Fibroblast of skin of scalp (primary cell): ENCODE data around the gene MACROD2.
"Not testable (repeated sequence)": the region's sequence is repeated elsewhere in the genome, so short reads cannot be mapped to it uniquely, and the experiment has no call there.

ENCODE experiments used
- DNase-seq: peaks from one replicate; pipeline ENCODE4 v3.0.0-alpha.2; 2013

Gene MACROD2

DNA sequence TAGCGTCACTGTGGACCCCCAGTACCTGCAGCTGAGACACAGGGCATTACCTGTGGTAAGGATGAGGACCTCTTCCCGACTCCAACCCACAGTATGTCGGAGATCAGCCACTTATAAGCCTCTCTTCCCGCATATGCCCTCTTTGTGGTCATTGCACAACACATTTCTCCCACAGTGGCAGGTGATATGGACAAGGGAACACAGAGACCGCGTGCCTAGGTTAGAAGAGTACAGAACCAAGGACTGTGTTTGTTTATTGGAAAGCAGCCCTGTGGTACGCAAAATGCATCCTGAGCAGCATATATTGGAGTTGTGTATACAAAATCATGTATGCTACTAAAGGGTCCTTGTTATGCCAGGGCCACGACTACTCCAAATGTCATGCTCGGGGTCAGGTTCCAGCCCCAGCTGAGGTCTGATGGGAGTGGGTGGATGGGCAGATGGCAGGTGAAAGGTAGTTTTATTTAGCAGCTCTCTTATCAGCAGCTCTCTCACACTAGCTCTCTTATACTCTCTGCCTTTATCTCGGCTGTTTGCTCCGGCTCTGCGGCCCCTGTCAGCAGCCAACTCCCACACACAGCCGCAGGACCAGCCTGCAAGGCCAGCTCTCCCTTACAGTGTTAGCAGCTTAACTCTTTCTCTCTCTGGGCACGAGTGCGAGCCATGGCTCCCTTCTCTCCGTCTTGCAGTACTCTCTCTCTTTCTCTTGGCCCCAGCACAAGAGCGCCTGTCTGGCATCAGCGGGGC is 2009.0 kb downstream of the MACROD2 start:
- no peak for DNase-seq

DNA sequence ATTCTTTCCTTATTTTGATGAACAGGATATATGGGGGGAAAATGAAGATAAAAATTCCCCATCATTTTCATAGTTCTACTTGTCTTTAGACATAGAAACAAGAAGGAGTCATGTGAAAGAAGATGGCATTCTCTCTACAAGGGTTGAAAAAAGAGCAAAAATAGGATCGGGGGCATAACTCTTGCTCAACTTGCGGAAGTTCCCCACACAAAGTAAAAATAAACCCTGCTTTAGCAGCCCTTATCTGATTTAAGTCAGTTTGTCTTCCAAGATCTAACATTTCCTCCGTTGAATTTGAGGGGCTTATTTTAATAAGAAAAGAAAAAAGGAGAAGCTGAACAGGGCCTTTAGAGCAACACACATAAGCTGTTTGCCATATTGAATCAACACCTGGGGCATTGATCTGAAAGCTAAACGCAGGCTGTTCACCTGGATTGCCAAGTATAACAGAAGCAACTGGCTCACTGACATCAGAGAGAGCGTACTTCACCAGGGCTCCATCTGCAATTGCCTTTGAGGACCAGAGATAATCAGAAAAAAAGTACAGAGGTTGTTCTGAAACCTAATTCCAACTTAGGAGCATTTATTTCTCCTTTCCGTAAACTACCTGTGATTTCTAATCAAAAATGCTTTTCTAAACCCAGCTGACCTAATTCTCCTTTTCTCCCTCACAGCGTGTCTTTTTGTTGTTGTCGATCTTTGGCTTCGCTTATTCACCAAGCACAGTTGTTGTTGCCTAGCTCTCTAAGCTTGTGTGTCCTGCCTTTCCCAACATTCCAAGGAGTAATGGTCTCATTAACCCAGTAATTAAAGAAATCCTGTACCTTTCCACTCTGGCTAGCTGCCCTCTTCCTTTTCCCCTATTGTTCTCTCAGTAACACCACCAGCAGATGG is 2010.0 kb downstream of the MACROD2 start:
- no peak for DNase-seq

- DNase-seq, result no peak
These were observed 2010.7 kb downstream of the MACROD2 start for GRCh38 chr20:16005915-16006493.

DNA sequence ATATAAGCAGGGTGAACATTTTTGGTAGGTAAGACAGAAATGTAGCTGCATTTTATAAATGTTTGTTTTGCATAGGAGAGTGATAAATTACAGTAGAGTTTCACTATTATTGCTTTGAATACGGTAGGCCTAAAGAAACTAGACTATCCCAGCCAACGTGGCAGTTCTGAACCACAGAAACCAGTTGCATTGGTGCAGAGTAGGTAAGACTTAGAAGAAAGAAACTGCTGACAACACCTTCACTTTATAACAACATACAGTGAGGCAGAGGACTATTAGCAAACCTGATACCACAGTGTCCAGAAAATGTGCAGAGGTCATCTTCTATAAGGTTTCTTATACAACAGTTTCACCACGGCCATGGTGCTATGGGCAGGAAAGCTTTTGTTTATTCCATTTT is 2011.8 kb downstream of the MACROD2 start:
- DNase-seq, result no peak

DNA sequence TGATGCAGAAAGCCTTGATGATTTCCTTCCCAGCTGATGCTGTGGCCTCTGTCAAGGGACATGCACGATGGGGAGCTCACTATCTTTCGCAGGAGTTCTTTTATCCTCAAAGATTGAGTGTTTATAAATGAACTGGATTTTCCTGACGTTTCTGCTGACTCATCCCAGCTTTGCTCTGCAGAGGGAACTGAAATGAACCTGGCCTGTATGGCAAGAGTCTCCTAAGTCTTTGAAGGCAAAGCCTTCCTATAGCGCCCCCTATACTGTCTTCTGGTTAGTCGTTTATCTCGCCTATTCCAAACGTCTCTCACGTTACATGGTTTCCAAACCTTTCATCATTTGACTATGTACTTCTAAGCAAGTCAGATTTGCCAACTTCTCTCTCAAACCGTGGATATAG is 2012.6 kb downstream of the MACROD2 start:
- DNase-seq, result no peak

DNA sequence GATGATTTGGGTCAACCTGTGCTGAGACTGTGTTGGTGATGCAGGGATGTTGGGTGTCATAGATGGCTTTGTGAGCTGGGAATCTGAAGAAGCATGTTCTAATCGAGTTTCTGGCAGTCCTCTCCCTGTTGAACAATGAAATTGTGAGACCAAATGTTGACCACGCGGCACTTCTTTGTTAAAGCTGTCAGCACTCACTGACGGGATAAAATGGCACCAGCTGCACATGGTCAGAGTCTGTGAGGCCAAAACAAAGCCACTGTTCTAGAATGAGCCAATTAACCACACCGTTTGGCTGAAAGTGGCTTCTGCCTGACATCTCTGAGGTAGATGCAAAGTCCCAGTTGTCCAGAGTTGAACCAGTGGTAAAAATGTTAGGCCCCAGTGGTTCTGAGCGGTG is 2015.7 kb downstream of the MACROD2 start:
- DNase-seq, result no peak

DNA sequence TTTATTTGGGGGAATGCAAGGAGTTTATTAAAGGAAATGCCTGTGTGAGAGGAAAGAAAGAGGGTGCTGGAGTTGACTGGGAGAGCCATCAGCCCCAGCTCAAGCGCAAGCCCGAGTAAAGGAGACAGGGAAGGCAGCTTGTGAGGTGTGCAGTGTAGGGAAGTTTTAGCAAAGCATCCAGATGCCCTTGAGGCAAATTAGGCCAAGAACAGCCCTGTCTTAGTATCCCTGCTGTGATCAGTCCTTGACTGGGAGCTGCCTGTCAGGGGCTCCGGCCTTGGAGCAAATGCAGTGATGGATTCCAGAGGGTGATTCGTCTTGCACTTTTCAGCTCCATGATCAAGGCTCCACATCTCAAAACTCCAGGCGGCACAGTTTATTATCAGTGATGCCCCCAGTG is 2016.2 kb downstream of the MACROD2 start:
- DNase-seq, result no peak

DNA sequence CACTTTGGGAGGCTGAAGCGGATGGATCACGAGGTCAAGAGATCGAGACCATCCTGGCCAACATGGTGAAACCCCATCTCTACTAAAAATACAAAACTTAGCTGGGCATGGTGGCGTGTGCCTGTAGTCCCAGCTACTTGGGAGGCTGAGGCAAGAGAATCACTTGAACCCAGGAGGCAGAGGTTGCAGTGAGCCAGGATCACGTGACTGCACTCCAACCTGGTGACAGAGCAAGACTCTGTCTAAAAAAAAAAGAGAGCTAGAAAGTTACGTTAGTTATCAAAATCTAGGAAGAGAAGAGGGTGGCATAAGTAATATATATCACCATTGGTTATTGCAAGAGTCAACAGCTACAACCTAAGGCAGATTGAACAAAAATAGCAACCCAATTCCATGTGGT is 2017.6 kb downstream of the MACROD2 start:
- DNase-seq, result not testable (repeated sequence)

- no peak for DNase-seq
These were observed 2018.3 kb downstream of the MACROD2 start for GRCh38 chr20:16013631-16014030.

GRCh38 chr20:16014436-16014835 is 2019.1 kb downstream of the MACROD2 start:
- DNase-seq, result no peak

- peak; percentile 10 for DNase-seq
These were observed 2022.3 kb downstream of the MACROD2 start for GRCh38 chr20:16017656-16018055.

GRCh38 chr20:16018881-16019280 is 2023.6 kb downstream of the MACROD2 start:
- no peak for DNase-seq

DNA sequence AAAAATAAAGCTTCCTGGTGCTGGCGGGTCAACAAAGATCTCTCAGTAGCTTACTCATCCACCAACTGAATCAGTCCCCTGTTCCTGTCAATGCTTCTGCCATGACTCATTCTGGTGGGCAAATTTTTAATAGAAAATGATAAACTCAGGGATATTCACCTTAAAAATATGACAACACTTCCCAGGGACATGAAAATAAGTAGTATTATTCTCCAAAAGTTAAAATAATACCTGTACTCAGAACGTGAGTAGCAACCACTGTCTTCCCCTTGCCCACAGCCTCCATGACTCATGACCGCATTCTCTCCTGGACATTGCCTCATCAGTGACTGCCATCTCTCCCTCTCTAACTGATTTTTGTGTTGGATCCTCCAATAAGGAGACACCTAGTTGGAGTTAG is 2025.7 kb downstream of the MACROD2 start:
- peak; percentile 29 for DNase-seq

DNA sequence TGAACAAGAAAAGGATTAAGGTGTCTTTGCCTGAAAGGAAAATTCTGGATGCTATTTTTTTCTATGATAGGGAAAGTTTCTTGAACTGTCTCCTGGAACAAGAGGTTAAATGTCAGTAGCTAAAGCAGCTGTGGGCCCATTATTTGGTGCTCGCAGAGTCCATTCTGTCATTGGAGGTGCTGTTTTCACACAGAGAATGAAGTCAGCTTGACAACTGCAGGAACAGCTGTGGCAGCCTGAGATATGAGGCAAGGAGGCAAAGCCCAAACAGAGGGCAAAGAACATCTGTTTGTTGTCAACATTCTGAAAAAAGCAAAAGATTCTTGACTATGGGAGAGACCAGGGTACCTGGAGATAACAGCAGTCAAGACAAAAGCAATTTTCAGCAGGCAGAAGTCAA is 2029.8 kb downstream of the MACROD2 start:
- no peak for DNase-seq

- no peak for DNase-seq
These were observed 2032.4 kb downstream of the MACROD2 start for GRCh38 chr20:16027686-16028085.

GRCh38 chr20:16028923-16029322 is 2033.6 kb downstream of the MACROD2 start:
- DNase-seq, result no peak

DNA sequence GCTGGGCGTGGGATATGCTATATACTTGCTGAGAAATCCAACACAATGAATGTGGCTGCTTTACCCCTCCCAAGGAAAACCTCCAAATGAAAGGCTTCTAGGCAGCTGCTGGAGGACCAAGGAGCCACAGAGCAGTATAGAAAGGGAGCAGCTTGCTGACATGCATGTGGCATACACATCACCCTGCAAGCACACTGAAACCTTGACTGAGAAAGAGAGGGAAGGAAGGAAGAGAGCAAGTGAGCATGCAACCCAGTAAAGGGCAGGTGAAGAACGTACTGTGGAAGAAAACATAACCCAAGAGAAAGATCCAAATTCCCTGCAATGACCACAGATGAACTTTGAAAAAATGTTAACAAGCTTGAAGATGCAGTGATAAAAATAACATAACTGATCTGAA is 2034.9 kb downstream of the MACROD2 start:
- no peak for DNase-seq

GRCh38 chr20:16035576-16035975 is 2040.3 kb downstream of the MACROD2 start:
- no peak for DNase-seq

DNA sequence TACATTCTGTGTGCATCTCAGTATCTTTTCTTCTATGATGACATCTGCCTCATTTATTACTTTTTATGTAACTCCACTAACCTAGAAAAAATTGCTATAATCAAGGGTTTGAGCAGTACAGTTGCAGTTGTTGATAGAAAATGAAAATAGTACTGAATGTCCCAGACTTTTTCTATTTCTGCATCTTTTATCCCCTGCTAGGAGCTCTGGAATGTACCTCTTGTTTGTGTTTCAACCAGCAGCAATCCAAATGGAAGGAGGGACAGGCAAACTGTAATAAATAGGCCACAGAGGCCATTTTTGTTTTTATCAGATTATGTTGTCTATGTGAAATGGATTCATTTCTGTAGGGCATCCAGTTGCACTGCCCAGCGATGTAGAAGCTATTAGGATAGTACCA is 2041.0 kb downstream of the MACROD2 start:
- DNase-seq, result no peak

- no peak for DNase-seq
These were observed 2045.4 kb downstream of the MACROD2 start for GRCh38 chr20:16040742-16041141.

GRCh38 chr20:16042731-16043130 is 2047.4 kb downstream of the MACROD2 start:
- DNase-seq, result no peak

GRCh38 chr20:16043931-16044330 is 2048.6 kb downstream of the MACROD2 start:
- no peak for DNase-seq

GRCh38 chr20:16048876-16049275 is 2053.6 kb downstream of the MACROD2 start:
- no peak for DNase-seq
